ENCODE results near the gene GRIK2.

Gene GRIK2

GRCh38 chr6:101534386-101534785 is 140.9 kb downstream of the GRIK2 start:
- Histone ChIP-seq H3K27ac (ENCODE audit: low read length) (no peak overlapping the region), H3K4me1 (ENCODE audit: control insufficient read depth, insufficient read depth, low read length) (no peaks in the 10 kb centered on the region), H3K36me3 (ENCODE audit: control insufficient read depth, insufficient read depth, low read length) (no peaks in the 10 kb centered on the region), H3K4me3 (ENCODE audit: low read length) (no peak overlapping the region), H3K9me3 (ENCODE audit: control insufficient read depth, insufficient read depth, low read length) (no peaks in the 10 kb centered on the region), H3K27me3 (ENCODE audit: control insufficient read depth, insufficient read depth, low read length) (no peaks in the 10 kb centered on the region)
- DNase-seq (ENCODE audit: low read depth, low spot score) = no peak
- 100% methylated on average over 2 of the region's 2 CpGs for WGBS (ENCODE audit: insufficient coverage, insufficient read length)

GRCh38 chr6:101534821-101535220 is 141.3 kb downstream of the GRIK2 start:
- Histone ChIP-seq H3K9me3 (ENCODE audit: control insufficient read depth, insufficient read depth, low read length) (no peaks in the 10 kb centered on the region), H3K4me1 (ENCODE audit: control insufficient read depth, insufficient read depth, low read length) (no peaks in the 10 kb centered on the region), H3K27ac (ENCODE audit: low read length) (no peak overlapping the region), H3K36me3 (ENCODE audit: control insufficient read depth, insufficient read depth, low read length) (no peaks in the 10 kb centered on the region), H3K27me3 (ENCODE audit: control insufficient read depth, insufficient read depth, low read length) (no peaks in the 10 kb centered on the region), H3K4me3 (ENCODE audit: low read length) (no peak overlapping the region)
- no peak for DNase-seq (ENCODE audit: low read depth, low spot score)
- no CpG with 5 or more reads among the region's 3 CpGs for WGBS (ENCODE audit: insufficient coverage, insufficient read length)

GRCh38 chr6:101537753-101538316 is 144.3 kb downstream of the GRIK2 start:
- Histone ChIP-seq H3K4me3 (ENCODE audit: low read length) (no peak overlapping the region), H3K9me3 (ENCODE audit: control insufficient read depth, insufficient read depth, low read length) (no peaks in the 10 kb centered on the region), H3K27me3 (ENCODE audit: control insufficient read depth, insufficient read depth, low read length) (no peaks in the 10 kb centered on the region), H3K27ac (ENCODE audit: low read length) (no peak overlapping the region), H3K36me3 (ENCODE audit: control insufficient read depth, insufficient read depth, low read length) (no peaks in the 10 kb centered on the region), H3K4me1 (ENCODE audit: control insufficient read depth, insufficient read depth, low read length) (no peaks in the 10 kb centered on the region)
- no CpG with 5 or more reads among the region's 2 CpGs for WGBS (ENCODE audit: insufficient coverage, insufficient read length)
- no peak for DNase-seq (ENCODE audit: low read depth, low spot score)

GRCh38 chr6:101539510-101540245 is 146.2 kb downstream of the GRIK2 start:
- no peak for DNase-seq (ENCODE audit: low read depth, low spot score)
- no peaks in the 10 kb centered on the region for H3K4me1 ChIP-seq (ENCODE audit: control insufficient read depth, insufficient read depth, low read length)
- H3K27me3 ChIP-seq (ENCODE audit: control insufficient read depth, insufficient read depth, low read length) = no peaks in the 10 kb centered on the region
- no peak overlapping the region for H3K27ac ChIP-seq (ENCODE audit: low read length)
- H3K36me3 ChIP-seq (ENCODE audit: control insufficient read depth, insufficient read depth, low read length) = no peaks in the 10 kb centered on the region
- no peaks in the 10 kb centered on the region for H3K9me3 ChIP-seq (ENCODE audit: control insufficient read depth, insufficient read depth, low read length)
- no CpG with 5 or more reads among the region's 4 CpGs for WGBS (ENCODE audit: insufficient coverage, insufficient read length)
- H3K4me3 ChIP-seq (ENCODE audit: low read length) = no peak overlapping the region

GRCh38 chr6:101541894-101542293 is 148.4 kb downstream of the GRIK2 start:
- no peak for DNase-seq (ENCODE audit: low read depth, low spot score)
- H3K4me1 ChIP-seq (ENCODE audit: control insufficient read depth, insufficient read depth, low read length) = no peaks in the 10 kb centered on the region
- WGBS (ENCODE audit: insufficient coverage, insufficient read length) = 100% methylated on average over 1 of the region's 2 CpGs
- H3K27ac ChIP-seq (ENCODE audit: low read length) = no peak overlapping the region
- no peaks in the 10 kb centered on the region for H3K27me3 ChIP-seq (ENCODE audit: control insufficient read depth, insufficient read depth, low read length)
- H3K4me3 ChIP-seq (ENCODE audit: low read length) = no peak overlapping the region
- H3K36me3 ChIP-seq (ENCODE audit: control insufficient read depth, insufficient read depth, low read length) = no peaks in the 10 kb centered on the region
- H3K9me3 ChIP-seq (ENCODE audit: control insufficient read depth, insufficient read depth, low read length) = no peaks in the 10 kb centered on the region

GRCh38 chr6:101543796-101544195 is 150.3 kb downstream of the GRIK2 start:
- H3K27ac ChIP-seq (ENCODE audit: low read length) = no peak overlapping the region
- H3K36me3 ChIP-seq (ENCODE audit: control insufficient read depth, insufficient read depth, low read length) = no peaks in the 10 kb centered on the region
- H3K9me3 ChIP-seq (ENCODE audit: control insufficient read depth, insufficient read depth, low read length) = no peaks in the 10 kb centered on the region
- H3K4me3 ChIP-seq (ENCODE audit: low read length) = no peak overlapping the region
- WGBS (ENCODE audit: insufficient coverage, insufficient read length) = no CpG with 5 or more reads among the region's 1 CpG
- no peaks in the 10 kb centered on the region for H3K27me3 ChIP-seq (ENCODE audit: control insufficient read depth, insufficient read depth, low read length)
- no peaks in the 10 kb centered on the region for H3K4me1 ChIP-seq (ENCODE audit: control insufficient read depth, insufficient read depth, low read length)
- no peak for DNase-seq (ENCODE audit: low read depth, low spot score)

- Histone ChIP-seq H3K4me1 (ENCODE audit: control insufficient read depth, insufficient read depth, low read length) (no peaks in the 10 kb centered on the region), H3K36me3 (ENCODE audit: control insufficient read depth, insufficient read depth, low read length) (no peaks in the 10 kb centered on the region), H3K4me3 (ENCODE audit: low read length) (no peak overlapping the region), H3K27ac (ENCODE audit: low read length) (no peak overlapping the region), H3K27me3 (ENCODE audit: control insufficient read depth, insufficient read depth, low read length) (no peaks in the 10 kb centered on the region), H3K9me3 (ENCODE audit: control insufficient read depth, insufficient read depth, low read length) (no peaks in the 10 kb centered on the region)
- DNase-seq (ENCODE audit: low read depth, low spot score) = no peak
- WGBS (ENCODE audit: insufficient coverage, insufficient read length) = no CpG with 5 or more reads among the region's 5 CpGs
Measured at GRCh38 chr6:101544286-101544685, 150.8 kb downstream of the GRIK2 start.

- H3K36me3 ChIP-seq (ENCODE audit: control insufficient read depth, insufficient read depth, low read length) = no peaks in the 10 kb centered on the region
- DNase-seq (ENCODE audit: low read depth, low spot score) = no peak
- no peak overlapping the region for H3K27ac ChIP-seq (ENCODE audit: low read length)
- no peaks in the 10 kb centered on the region for H3K27me3 ChIP-seq (ENCODE audit: control insufficient read depth, insufficient read depth, low read length)
- H3K9me3 ChIP-seq (ENCODE audit: control insufficient read depth, insufficient read depth, low read length) = no peaks in the 10 kb centered on the region
- H3K4me1 ChIP-seq (ENCODE audit: control insufficient read depth, insufficient read depth, low read length) = no peaks in the 10 kb centered on the region
- WGBS (ENCODE audit: insufficient coverage, insufficient read length) = no CpG with 5 or more reads among the region's 3 CpGs
- no peak overlapping the region for H3K4me3 ChIP-seq (ENCODE audit: low read length)
Measured at GRCh38 chr6:101545191-101545590, 151.7 kb downstream of the GRIK2 start.

- H3K4me1 ChIP-seq (ENCODE audit: control insufficient read depth, insufficient read depth, low read length) = peaks cover 2% of the 10 kb centered on the region; the same call in 1 of the 2 replicates
- no peak overlapping the region for H3K27ac ChIP-seq (ENCODE audit: low read length)
- H3K4me3 ChIP-seq (ENCODE audit: low read length) = no peak overlapping the region
- no CpG with 5 or more reads among the region's 4 CpGs for WGBS (ENCODE audit: insufficient coverage, insufficient read length)
- no peaks in the 10 kb centered on the region for H3K36me3 ChIP-seq (ENCODE audit: control insufficient read depth, insufficient read depth, low read length)
- H3K9me3 ChIP-seq (ENCODE audit: control insufficient read depth, insufficient read depth, low read length) = no peaks in the 10 kb centered on the region
- no peaks in the 10 kb centered on the region for H3K27me3 ChIP-seq (ENCODE audit: control insufficient read depth, insufficient read depth, low read length)
- no peak for DNase-seq (ENCODE audit: low read depth, low spot score)
Measured at GRCh38 chr6:101550451-101550850, 156.9 kb downstream of the GRIK2 start.

- Histone ChIP-seq H3K27me3 (ENCODE audit: control insufficient read depth, insufficient read depth, low read length) (no peaks in the 10 kb centered on the region), H3K4me3 (ENCODE audit: low read length) (no peak overlapping the region), H3K4me1 (ENCODE audit: control insufficient read depth, insufficient read depth, low read length) (peaks cover 2% of the 10 kb centered on the region; the same call in 1 of the 2 replicates), H3K36me3 (ENCODE audit: control insufficient read depth, insufficient read depth, low read length) (no peaks in the 10 kb centered on the region), H3K27ac (ENCODE audit: low read length) (no peak overlapping the region), H3K9me3 (ENCODE audit: control insufficient read depth, insufficient read depth, low read length) (no peaks in the 10 kb centered on the region)
- DNase-seq (ENCODE audit: low read depth, low spot score) = no peak
- no CpG with 5 or more reads among the region's 1 CpG for WGBS (ENCODE audit: insufficient coverage, insufficient read length)
Measured at GRCh38 chr6:101554231-101554630, 160.7 kb downstream of the GRIK2 start.

- H3K27ac ChIP-seq (ENCODE audit: low read length) = no peak overlapping the region
- H3K9me3 ChIP-seq (ENCODE audit: control insufficient read depth, insufficient read depth, low read length) = no peaks in the 10 kb centered on the region
- peaks cover 2% of the 10 kb centered on the region; the same call in 1 of the 2 replicates for H3K4me1 ChIP-seq (ENCODE audit: control insufficient read depth, insufficient read depth, low read length)
- no peaks in the 10 kb centered on the region for H3K27me3 ChIP-seq (ENCODE audit: control insufficient read depth, insufficient read depth, low read length)
- no peak overlapping the region for H3K4me3 ChIP-seq (ENCODE audit: low read length)
- no CpG with 5 or more reads among the region's 2 CpGs for WGBS (ENCODE audit: insufficient coverage, insufficient read length)
- H3K36me3 ChIP-seq (ENCODE audit: control insufficient read depth, insufficient read depth, low read length) = no peaks in the 10 kb centered on the region
- no peak for DNase-seq (ENCODE audit: low read depth, low spot score)
Measured at GRCh38 chr6:101558712-101559111, 165.2 kb downstream of the GRIK2 start.
